Smooth muscle cell (in vitro differentiated cells): Measurements from ENCODE around the gene EIF4A3. TPM values are rescaled to one million over a fixed set of nuclear protein-coding genes. Genes with fewer than 3 reads are reported as not detected.

Source experiments
- DNase-seq: peaks from one replicate; lab custom pipeline; 2025; ENCODE audit not compliant: unreplicated experiment; lab: John Stamatoyannopoulos, UW
- H2AFZ ChIP-seq: fragments of 200-600 bp; sonication (generic); 2 replicates; pipeline ENCODE4 v1.6.0; 2016; ENCODE audit warnings: antibody characterized with exemption, low read depth, mild to moderate bottlenecking
- H3F3A ChIP-seq: fragments of 200-600 bp; sonication (generic); 2 replicates; pipeline ENCODE4 v1.6.0; 2017; ENCODE audit warnings: antibody characterized with exemption, low read depth
- H3K27ac ChIP-seq: fragments of 200-600 bp; sonication (generic); 2 replicates; pipeline ENCODE4 v1.5.1; 2016; ENCODE audit warnings: low read depth, mild to moderate bottlenecking
- H3K27me3 ChIP-seq: fragments of 200-600 bp; sonication (generic); 2 replicates; pipeline ENCODE4 v1.6.1; 2016; ENCODE audit warnings: low read depth, mild to moderate bottlenecking
- H3K36me3 ChIP-seq: fragments of 200-600 bp; sonication (generic); 2 replicates; pipeline ENCODE4 v1.5.1; 2016; ENCODE audit warnings: low read depth
- H3K4me1 ChIP-seq: fragments of 200-600 bp; sonication (generic); 2 replicates; pipeline ENCODE4 v1.5.1; 2016; ENCODE audit warnings: low read depth
- H3K4me2 ChIP-seq: fragments of 200-600 bp; sonication (generic); 2 replicates; pipeline ENCODE4 v1.6.0; 2016; ENCODE audit warnings: mild to moderate bottlenecking
- H3K4me3 ChIP-seq: fragments of 200-600 bp; sonication (generic); 2 replicates; pipeline ENCODE4 v1.5.1; 2016; ENCODE audit warnings: mild to moderate bottlenecking
- H3K79me2 ChIP-seq: fragments of 200-600 bp; sonication (generic); 2 replicates; pipeline ENCODE4 v1.6.0; 2016; ENCODE audit warnings: low read depth, mild to moderate bottlenecking
- H3K9ac ChIP-seq: fragments of 200-600 bp; sonication (generic); 2 replicates; pipeline ENCODE4 v1.6.0; 2016; ENCODE audit warnings: low read depth
- H3K9me3 ChIP-seq: fragments of 200-600 bp; sonication (generic); replicated peaks from 2 replicates; pipeline ENCODE4 v1.5.1; 2016; ENCODE audit warnings: low read depth
- H4K20me1 ChIP-seq: fragments of 200-600 bp; sonication (generic); 2 replicates; pipeline ENCODE4 v1.6.0; 2016; ENCODE audit warnings: low read depth
- WGBS: methylation state at CpG from one replicate; pipeline ENCODE4 v1.1.7; 2016; ENCODE audit warnings: low lambda C conversion rate; 5-methylcytosine and 5-hydroxymethylcytosine counted together
- polyA plus RNA-seq: library from polyadenylated mRNA; unstranded; fragments of >200 nt; fragmentation: Nextera tagmentation; extraction: Ambion mirVana; gene quantifications from 2 replicates; pipeline ENCODE4 v1.2.1, GENCODE V29; 2016
- total RNA-seq: library from RNA; depleted of rRNA; stranded (reverse); fragments of >200 nt; gene quantifications from 2 replicates; pipeline ENCODE4 v1.2.3, GENCODE V29; 2014
- TF ChIP-seq, protein P1 (sequence below): fragments of 200-600 bp; sonication (generic); IDR thresholded peaks from 2 replicates; pipeline ENCODE4 v1.5.1; 2017; ENCODE audit warnings: borderline replicate concordance, mild to moderate bottlenecking, antibody characterized with exemption; ENCODE audit not compliant: insufficient read depth, poor library complexity, severe bottlenecking

The EIF4A3 gene
- total and polyA plus RNA-seq, 2 experiments from 2014 or later: 86.1 to 109 TPM

DNA sequence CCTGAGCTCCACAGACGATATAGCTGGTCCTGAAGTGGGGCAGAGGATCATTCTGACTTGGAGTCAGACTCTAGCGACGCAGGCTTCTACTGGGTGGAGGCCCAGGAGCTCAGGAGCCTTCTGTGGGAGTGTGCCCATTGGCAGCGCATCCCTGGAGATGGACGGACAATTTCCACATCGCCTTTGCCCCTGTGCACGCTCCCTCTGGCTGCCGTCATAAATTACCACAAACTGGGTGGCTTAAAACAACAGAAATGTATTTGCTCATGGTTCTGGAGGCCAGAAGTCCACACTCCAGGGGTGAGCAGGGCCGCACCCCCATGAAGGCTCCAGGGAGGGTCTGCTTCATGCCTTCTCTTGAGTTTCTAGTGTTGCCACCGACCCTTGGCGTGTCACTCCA is 29.8 kb upstream of the EIF4A3 start:
- no peaks in the 10 kb centered on the region for H3K79me2 ChIP-seq
- no peak overlapping the region for H2AFZ ChIP-seq
- H3K27me3 ChIP-seq: no peaks in the 10 kb centered on the region
- H3K9ac ChIP-seq: no peak overlapping the region
- TF ChIP-seq, protein P1, sequence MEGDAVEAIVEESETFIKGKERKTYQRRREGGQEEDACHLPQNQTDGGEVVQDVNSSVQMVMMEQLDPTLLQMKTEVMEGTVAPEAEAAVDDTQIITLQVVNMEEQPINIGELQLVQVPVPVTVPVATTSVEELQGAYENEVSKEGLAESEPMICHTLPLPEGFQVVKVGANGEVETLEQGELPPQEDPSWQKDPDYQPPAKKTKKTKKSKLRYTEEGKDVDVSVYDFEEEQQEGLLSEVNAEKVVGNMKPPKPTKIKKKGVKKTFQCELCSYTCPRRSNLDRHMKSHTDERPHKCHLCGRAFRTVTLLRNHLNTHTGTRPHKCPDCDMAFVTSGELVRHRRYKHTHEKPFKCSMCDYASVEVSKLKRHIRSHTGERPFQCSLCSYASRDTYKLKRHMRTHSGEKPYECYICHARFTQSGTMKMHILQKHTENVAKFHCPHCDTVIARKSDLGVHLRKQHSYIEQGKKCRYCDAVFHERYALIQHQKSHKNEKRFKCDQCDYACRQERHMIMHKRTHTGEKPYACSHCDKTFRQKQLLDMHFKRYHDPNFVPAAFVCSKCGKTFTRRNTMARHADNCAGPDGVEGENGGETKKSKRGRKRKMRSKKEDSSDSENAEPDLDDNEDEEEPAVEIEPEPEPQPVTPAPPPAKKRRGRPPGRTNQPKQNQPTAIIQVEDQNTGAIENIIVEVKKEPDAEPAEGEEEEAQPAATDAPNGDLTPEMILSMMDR: no peak
- H3F3A ChIP-seq: no peaks in the 10 kb centered on the region
- H3K4me3 ChIP-seq: no peak overlapping the region
- no peaks in the 10 kb centered on the region for H4K20me1 ChIP-seq
- WGBS: 97% methylated on average over 11 of the region's 11 CpGs
- no peak overlapping the region for H3K27ac ChIP-seq
- H3K36me3 ChIP-seq: no peaks in the 10 kb centered on the region
- no peaks in the 10 kb centered on the region for H3K9me3 ChIP-seq
- no peaks in the 10 kb centered on the region for H3K4me1 ChIP-seq
- H3K4me2 ChIP-seq: no peak overlapping the region
- DNase-seq: no peak

DNA sequence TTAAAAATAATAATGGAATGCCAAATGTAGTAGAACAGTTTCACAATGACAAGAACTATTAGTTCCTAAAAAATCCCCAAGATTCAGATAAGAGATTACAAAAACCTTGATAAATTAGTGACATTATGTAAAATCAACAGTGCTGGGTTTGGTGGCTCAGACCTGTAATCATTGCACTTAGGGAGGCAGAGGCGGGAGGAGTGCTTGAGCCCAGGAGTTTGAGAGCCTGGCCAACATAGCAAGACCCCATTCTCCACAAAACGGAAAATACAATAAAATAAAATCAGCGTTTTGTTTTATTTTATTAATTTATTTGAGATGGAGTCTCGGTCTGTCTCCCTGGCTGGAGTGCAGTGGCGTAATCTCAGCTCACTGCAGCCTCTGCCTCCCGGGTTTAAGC is 27.0 kb upstream of the EIF4A3 start:
- no peak overlapping the region for H2AFZ ChIP-seq
- WGBS: 95% methylated on average over 6 of the region's 6 CpGs
- no peak overlapping the region for H3K4me2 ChIP-seq
- H3K27ac ChIP-seq: no peak overlapping the region
- H3K79me2 ChIP-seq: no peaks in the 10 kb centered on the region
- H3K4me1 ChIP-seq: no peaks in the 10 kb centered on the region
- DNase-seq: no peak
- no peak overlapping the region for H3K9ac ChIP-seq
- H3F3A ChIP-seq: no peaks in the 10 kb centered on the region
- no peaks in the 10 kb centered on the region for H3K27me3 ChIP-seq
- no peaks in the 10 kb centered on the region for H3K36me3 ChIP-seq
- no peaks in the 10 kb centered on the region for H3K9me3 ChIP-seq
- H4K20me1 ChIP-seq: no peaks in the 10 kb centered on the region
- TF ChIP-seq, protein P1: no peak
- H3K4me3 ChIP-seq: no peak overlapping the region

DNA sequence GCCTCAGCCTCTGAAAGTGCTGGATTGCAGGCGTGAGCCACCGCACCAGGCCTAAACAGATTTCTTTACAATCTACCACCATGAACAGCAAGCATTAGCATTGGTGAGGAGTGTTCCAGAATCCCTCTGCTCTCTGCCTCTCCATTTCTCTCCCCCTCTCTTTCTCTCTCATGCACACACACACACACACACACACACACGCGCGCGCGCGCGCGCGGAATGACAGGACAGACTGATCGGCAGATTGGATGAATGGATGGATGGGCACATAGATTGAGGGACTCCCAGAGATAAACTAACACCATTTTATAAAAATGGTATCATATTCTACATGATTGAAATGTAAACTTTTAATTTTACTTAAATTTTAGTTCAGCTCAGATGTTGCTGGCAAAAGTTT is 26.2 kb upstream of the EIF4A3 start:
- no peaks in the 10 kb centered on the region for H3K4me1 ChIP-seq
- H3K79me2 ChIP-seq: no peaks in the 10 kb centered on the region
- TF ChIP-seq, protein P1: no peak
- no peaks in the 10 kb centered on the region for H3K9me3 ChIP-seq
- H3F3A ChIP-seq: no peaks in the 10 kb centered on the region
- no peak overlapping the region for H3K27ac ChIP-seq
- H3K9ac ChIP-seq: no peak overlapping the region
- DNase-seq: no peak
- WGBS: 86% methylated on average over 12 of the region's 12 CpGs
- H3K27me3 ChIP-seq: no peaks in the 10 kb centered on the region
- H3K36me3 ChIP-seq: no peaks in the 10 kb centered on the region
- H3K4me3 ChIP-seq: no peak overlapping the region
- no peak overlapping the region for H2AFZ ChIP-seq
- no peaks in the 10 kb centered on the region for H4K20me1 ChIP-seq
- no peak overlapping the region for H3K4me2 ChIP-seq

DNA sequence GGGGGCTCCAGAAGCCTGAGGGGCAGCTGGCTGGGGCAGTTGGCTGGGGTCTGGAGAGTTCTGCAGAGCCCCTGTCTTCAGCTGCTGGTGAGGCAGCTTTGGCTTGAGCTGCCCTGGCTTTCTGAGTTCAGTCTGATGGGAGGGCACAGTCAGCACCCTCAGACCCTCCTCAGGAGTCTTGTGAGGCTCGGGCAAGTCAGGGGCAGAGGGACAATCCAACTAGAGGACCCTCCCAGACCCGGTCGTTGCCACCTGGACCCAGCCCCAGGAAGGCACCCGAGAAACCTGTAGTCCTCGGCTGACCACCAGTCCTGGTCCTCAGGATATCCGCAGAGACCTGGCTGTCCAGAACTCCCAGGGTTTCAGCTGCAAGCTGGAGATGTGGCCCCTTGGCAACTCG is 24.8 kb upstream of the EIF4A3 start:
- H3K27me3 ChIP-seq: no peaks in the 10 kb centered on the region
- no peaks in the 10 kb centered on the region for H3F3A ChIP-seq
- TF ChIP-seq, protein P1: no peak
- H2AFZ ChIP-seq: no peak overlapping the region
- no peak overlapping the region for H3K4me3 ChIP-seq
- H3K4me2 ChIP-seq: no peak overlapping the region
- no peaks in the 10 kb centered on the region for H3K4me1 ChIP-seq
- H3K79me2 ChIP-seq: no peaks in the 10 kb centered on the region
- no peak overlapping the region for H3K9ac ChIP-seq
- DNase-seq: no peak
- H3K27ac ChIP-seq: no peak overlapping the region
- H4K20me1 ChIP-seq: no peaks in the 10 kb centered on the region
- WGBS: 90% methylated on average over 7 of the region's 7 CpGs
- H3K36me3 ChIP-seq: no peaks in the 10 kb centered on the region
- no peaks in the 10 kb centered on the region for H3K9me3 ChIP-seq
